GM23338 (cell line): ENCODE measurements around the gene APCS. TPM values are rescaled to one million over a fixed set of nuclear protein-coding genes. Genes with fewer than 3 reads are reported as not detected.

Source experiments
- ATAC-seq: fragments of 200-7000 bp; cut with Tn5 transposase; 3 replicates; pipeline ENCODE4 v1.9.1; 2020
- DNase-seq: peaks from one replicate; pipeline ENCODE4 v3.0.0-alpha.2; 2015; ENCODE audit warnings: low spot score
- H2AFZ ChIP-seq: fragments of 200-600 bp; sonication (generic); 2 replicates; pipeline ENCODE4 v1.8.0; 2016; ENCODE audit warnings: antibody characterized with exemption, mild to moderate bottlenecking, moderate library complexity
- H3F3A ChIP-seq: fragments of 200-600 bp; sonication (generic); replicated peaks from 2 replicates; pipeline ENCODE4 v1.8.0; 2017; ENCODE audit warnings: antibody characterized with exemption, mixed run types, low read depth
- H3K27ac ChIP-seq: fragments of 200-600 bp; sonication (generic); 2 replicates; pipeline ENCODE4 v1.6.1; 2016; ENCODE audit warnings: low read depth
- H3K27me3 ChIP-seq: fragments of 200-600 bp; sonication (generic); 2 replicates; pipeline ENCODE4 v1.8.0; 2016; ENCODE audit warnings: mild to moderate bottlenecking, mixed run types, moderate library complexity; ENCODE audit not compliant: insufficient read depth
- H3K36me3 ChIP-seq: fragments of 200-600 bp; sonication (generic); 2 replicates; pipeline ENCODE4 v1.8.0; 2016; ENCODE audit warnings: mild to moderate bottlenecking; ENCODE audit not compliant: insufficient read depth
- H3K4me1 ChIP-seq: fragments of 200-600 bp; sonication (generic); 2 replicates; pipeline ENCODE4 v1.8.0; 2016; ENCODE audit warnings: mild to moderate bottlenecking, moderate library complexity; ENCODE audit not compliant: insufficient read depth
- H3K4me2 ChIP-seq: fragments of 200-600 bp; sonication (generic); 2 replicates; pipeline ENCODE4 v1.7.1; 2017; ENCODE audit warnings: mixed run types
- H3K4me3 ChIP-seq: fragments of 200-600 bp; sonication (generic); 2 replicates; pipeline ENCODE4 v1.6.1; 2016; ENCODE audit warnings: mixed run types
- H3K79me2 ChIP-seq: fragments of 200-600 bp; sonication (generic); replicated peaks from 2 replicates; pipeline ENCODE4 v1.8.0; 2017; ENCODE audit warnings: mild to moderate bottlenecking; ENCODE audit not compliant: insufficient read depth
- H3K9me2 ChIP-seq: fragments of 200-600 bp; sonication (generic); 2 replicates; pipeline ENCODE4 v1.8.0; 2017; ENCODE audit not compliant: insufficient read depth
- H4K20me1 ChIP-seq: fragments of 200-600 bp; sonication (generic); replicated peaks from 2 replicates; pipeline ENCODE4 v1.8.0; 2017; ENCODE audit warnings: mild to moderate bottlenecking; ENCODE audit not compliant: insufficient read depth
- H3K27ac Mint-ChIP-seq: 2 replicates; pipeline ENCODE4 v1.8.0; 2020; ENCODE audit warnings: inconsistent platforms, mild to moderate bottlenecking, moderate library complexity, mixed read lengths
- H3K27me3 Mint-ChIP-seq: 3 replicates; pipeline ENCODE4 v1.8.0; 2022; ENCODE audit warnings: low read depth, mild to moderate bottlenecking, moderate library complexity, mixed read lengths, inconsistent platforms; ENCODE audit not compliant: insufficient read depth, poor library complexity
- H3K36me3 Mint-ChIP-seq: 3 replicates; pipeline ENCODE4 v1.8.0; 2021; ENCODE audit warnings: low read depth, mild to moderate bottlenecking, inconsistent platforms, moderate library complexity, mixed read lengths
- H3K4me1 Mint-ChIP-seq: 3 replicates; pipeline ENCODE4 v1.8.0; 2020; ENCODE audit warnings: mild to moderate bottlenecking, inconsistent platforms, mixed read lengths
- H3K4me3 Mint-ChIP-seq: 3 replicates; pipeline ENCODE4 v1.8.0; 2021; ENCODE audit warnings: moderate library complexity, mild to moderate bottlenecking, inconsistent platforms, mixed read lengths
- H3K9me3 Mint-ChIP-seq: 3 replicates; pipeline ENCODE4 v1.8.0; 2020; ENCODE audit warnings: moderate library complexity, mild to moderate bottlenecking, inconsistent platforms, mixed read lengths
- EZH2phosphoT487 ChIP-seq: fragments of 200-600 bp; sonication (generic); IDR thresholded peaks from one replicate; pipeline ENCODE4 v1.8.1; 2018; ENCODE audit warnings: antibody characterized with exemption; ENCODE audit not compliant: unreplicated experiment
- NANOG ChIP-seq: IDR thresholded peaks from 2 replicates; pipeline ENCODE4 v1.6.1; 2016; ENCODE audit warnings: antibody characterized with exemption, borderline replicate concordance
- polyA plus RNA-seq: library from polyadenylated mRNA; unstranded; fragments of >200 nt; fragmentation: Nextera tagmentation; extraction: Ambion mirVana; gene quantifications from 2 replicates; pipeline ENCODE4 v1.2.1, GENCODE V29; 2016
- total RNA-seq: library from RNA; depleted of rRNA; stranded (reverse); fragments of >200 nt; shearing (Covaris generic); gene quantifications from 2 replicates; pipeline ENCODE4 v1.2.3, GENCODE V29; 2014
- TF ChIP-seq, protein P1 (sequence below): fragments of 250-450 bp; sonication (Bioruptor Pico); IDR thresholded peaks from 2 replicates; pipeline ENCODE4 v1.5.0; 2020; ENCODE audit warnings: mild to moderate bottlenecking, moderate library complexity
- TF ChIP-seq, protein P2 (sequence below), 2 experiments: fragments of 200-600 bp in 1 of 2; sonication (generic) in 1 of 2; conservative IDR thresholded peaks; 2 replicates each; pipeline versions ENCODE4 v1.5.1 to v1.6.1; 2016 to 2017; ENCODE audit warnings: antibody characterized with exemption in 2 of 2, low read depth in 2 of 2, mild to moderate bottlenecking in 2 of 2, moderate library complexity in 1 of 2

Gene APCS
- total and polyA plus RNA-seq, 2 experiments from 2014 or later: not detected

DNA sequence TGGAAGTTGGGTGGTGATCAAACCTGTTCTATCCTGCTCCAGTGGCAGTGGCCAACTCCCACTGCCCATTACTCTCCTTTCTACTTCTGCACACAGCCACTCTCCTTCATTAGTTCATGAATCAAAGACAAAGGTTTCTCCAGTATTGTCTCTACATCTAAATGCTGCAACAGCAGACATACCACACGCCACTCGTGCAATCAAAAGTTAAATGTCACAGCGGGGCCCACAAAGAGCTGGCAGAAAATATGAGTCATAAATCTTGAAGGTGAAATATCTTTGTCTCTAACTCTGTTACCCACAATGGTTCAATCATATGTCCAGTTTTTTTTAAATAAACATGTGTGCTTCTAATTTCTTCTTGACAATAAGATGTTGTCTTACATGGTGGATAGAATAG is 13.3 kb downstream of the APCS start (continued):
- TF ChIP-seq, protein P1, sequence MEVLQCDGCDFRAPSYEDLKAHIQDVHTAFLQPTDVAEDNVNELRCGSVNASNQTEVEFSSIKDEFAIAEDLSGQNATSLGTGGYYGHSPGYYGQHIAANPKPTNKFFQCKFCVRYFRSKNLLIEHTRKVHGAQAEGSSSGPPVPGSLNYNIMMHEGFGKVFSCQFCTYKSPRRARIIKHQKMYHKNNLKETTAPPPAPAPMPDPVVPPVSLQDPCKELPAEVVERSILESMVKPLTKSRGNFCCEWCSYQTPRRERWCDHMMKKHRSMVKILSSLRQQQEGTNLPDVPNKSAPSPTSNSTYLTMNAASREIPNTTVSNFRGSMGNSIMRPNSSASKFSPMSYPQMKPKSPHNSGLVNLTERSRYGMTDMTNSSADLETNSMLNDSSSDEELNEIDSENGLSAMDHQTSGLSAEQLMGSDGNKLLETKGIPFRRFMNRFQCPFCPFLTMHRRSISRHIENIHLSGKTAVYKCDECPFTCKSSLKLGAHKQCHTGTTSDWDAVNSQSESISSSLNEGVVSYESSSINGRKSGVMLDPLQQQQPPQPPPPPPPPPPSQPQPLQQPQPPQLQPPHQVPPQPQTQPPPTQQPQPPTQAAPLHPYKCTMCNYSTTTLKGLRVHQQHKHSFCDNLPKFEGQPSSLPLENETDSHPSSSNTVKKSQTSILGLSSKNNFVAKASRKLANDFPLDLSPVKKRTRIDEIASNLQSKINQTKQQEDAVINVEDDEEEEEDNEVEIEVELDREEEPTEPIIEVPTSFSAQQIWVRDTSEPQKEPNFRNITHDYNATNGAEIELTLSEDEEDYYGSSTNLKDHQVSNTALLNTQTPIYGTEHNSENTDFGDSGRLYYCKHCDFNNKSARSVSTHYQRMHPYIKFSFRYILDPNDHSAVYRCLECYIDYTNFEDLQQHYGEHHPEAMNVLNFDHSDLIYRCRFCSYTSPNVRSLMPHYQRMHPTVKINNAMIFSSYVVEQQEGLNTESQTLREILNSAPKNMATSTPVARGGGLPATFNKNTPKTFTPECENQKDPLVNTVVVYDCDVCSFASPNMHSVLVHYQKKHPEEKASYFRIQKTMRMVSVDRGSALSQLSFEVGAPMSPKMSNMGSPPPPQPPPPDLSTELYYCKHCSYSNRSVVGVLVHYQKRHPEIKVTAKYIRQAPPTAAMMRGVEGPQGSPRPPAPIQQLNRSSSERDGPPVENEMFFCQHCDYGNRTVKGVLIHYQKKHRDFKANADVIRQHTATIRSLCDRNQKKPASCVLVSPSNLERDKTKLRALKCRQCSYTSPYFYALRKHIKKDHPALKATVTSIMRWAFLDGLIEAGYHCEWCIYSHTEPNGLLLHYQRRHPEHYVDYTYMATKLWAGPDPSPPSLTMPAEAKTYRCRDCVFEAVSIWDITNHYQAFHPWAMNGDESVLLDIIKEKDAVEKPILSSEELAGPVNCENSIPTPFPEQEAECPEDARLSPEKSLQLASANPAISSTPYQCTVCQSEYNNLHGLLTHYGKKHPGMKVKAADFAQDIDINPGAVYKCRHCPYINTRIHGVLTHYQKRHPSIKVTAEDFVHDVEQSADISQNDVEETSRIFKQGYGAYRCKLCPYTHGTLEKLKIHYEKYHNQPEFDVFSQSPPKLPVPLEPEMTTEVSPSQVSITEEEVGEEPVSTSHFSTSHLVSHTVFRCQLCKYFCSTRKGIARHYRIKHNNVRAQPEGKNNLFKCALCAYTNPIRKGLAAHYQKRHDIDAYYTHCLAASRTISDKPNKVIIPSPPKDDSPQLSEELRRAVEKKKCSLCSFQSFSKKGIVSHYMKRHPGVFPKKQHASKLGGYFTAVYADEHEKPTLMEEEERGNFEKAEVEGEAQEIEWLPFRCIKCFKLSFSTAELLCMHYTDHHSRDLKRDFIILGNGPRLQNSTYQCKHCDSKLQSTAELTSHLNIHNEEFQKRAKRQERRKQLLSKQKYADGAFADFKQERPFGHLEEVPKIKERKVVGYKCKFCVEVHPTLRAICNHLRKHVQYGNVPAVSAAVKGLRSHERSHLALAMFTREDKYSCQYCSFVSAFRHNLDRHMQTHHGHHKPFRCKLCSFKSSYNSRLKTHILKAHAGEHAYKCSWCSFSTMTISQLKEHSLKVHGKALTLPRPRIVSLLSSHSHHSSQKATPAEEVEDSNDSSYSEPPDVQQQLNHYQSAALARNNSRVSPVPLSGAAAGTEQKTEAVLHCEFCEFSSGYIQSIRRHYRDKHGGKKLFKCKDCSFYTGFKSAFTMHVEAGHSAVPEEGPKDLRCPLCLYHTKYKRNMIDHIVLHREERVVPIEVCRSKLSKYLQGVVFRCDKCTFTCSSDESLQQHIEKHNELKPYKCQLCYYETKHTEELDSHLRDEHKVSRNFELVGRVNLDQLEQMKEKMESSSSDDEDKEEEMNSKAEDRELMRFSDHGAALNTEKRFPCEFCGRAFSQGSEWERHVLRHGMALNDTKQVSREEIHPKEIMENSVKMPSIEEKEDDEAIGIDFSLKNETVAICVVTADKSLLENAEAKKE (CRISPR knock-in tag): no peak
- TF ChIP-seq, protein P2, sequence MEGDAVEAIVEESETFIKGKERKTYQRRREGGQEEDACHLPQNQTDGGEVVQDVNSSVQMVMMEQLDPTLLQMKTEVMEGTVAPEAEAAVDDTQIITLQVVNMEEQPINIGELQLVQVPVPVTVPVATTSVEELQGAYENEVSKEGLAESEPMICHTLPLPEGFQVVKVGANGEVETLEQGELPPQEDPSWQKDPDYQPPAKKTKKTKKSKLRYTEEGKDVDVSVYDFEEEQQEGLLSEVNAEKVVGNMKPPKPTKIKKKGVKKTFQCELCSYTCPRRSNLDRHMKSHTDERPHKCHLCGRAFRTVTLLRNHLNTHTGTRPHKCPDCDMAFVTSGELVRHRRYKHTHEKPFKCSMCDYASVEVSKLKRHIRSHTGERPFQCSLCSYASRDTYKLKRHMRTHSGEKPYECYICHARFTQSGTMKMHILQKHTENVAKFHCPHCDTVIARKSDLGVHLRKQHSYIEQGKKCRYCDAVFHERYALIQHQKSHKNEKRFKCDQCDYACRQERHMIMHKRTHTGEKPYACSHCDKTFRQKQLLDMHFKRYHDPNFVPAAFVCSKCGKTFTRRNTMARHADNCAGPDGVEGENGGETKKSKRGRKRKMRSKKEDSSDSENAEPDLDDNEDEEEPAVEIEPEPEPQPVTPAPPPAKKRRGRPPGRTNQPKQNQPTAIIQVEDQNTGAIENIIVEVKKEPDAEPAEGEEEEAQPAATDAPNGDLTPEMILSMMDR (conservative IDR thresholded peaks at IDR 0.05; ENCODE audit: low read depth in 2 of 2): no peak
- TF ChIP-seq NANOG (no peak), EZH2phosphoT487 (no peak)

DNA sequence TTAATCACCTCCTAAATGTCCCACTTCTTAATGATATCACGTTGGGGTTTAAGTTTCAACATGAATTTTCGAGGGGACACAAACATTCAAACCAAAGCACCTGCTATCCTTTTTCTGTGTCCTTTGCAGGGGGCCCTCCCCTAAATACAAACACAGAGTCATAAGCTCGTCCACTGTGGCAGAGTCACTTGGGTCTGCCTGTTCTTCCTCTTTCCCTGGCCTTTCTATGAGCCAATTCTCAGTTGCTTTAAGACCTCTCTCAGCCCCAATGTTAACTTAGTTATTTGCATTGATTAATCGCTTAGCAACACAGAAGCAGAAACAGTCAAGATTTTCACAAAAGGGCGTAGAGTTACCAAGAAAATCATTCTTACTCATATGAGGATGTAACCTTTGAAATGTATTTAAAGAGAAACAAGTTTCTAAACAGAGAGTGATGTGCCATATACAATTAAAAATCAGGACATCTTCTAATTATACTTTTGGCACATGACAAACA is 14.9 kb downstream of the APCS start:
- Mint-ChIP-seq H3K4me3 (no peak overlapping the region), H3K4me1 (no peaks in the 10 kb centered on the region), H3K9me3 (peaks cover 37% of the 10 kb centered on the region), H3K27ac (no peak overlapping the region), H3K36me3 (peaks cover 4% of the 10 kb centered on the region; the same call in 1 of the 3 replicates), H3K27me3 (peaks cover 2% of the 10 kb centered on the region)
- peaks cover 17% of the 10 kb centered on the region for H3K9me2 ChIP-seq
- H3F3A ChIP-seq: no peaks in the 10 kb centered on the region
- ATAC-seq: no peak
- H3K4me1 ChIP-seq: no peaks in the 10 kb centered on the region
- DNase-seq: no peak
- no peaks in the 10 kb centered on the region for H3K79me2 ChIP-seq
- TF ChIP-seq, protein P1 (CRISPR knock-in tag): no peak
- no peaks in the 10 kb centered on the region for H4K20me1 ChIP-seq
- H3K27me3 ChIP-seq: no peaks in the 10 kb centered on the region
- H3K27ac ChIP-seq: no peak overlapping the region
- H3K4me2 ChIP-seq: no peak overlapping the region
- H3K36me3 ChIP-seq: peaks cover 4% of the 10 kb centered on the region; the same call in 1 of the 2 replicates
- H3K4me3 ChIP-seq: no peak overlapping the region
- H2AFZ ChIP-seq: no peak overlapping the region
